GM06990 (cell line): ENCODE results near the gene NEURL1B.
"Not testable (repeated sequence)": the region's sequence is repeated elsewhere in the genome, so short reads cannot be mapped to it uniquely, and the experiment has no call there.

Source experiments
- DNase-seq: peaks from one replicate; pipeline ENCODE4 v3.0.0-alpha.2; 2011; ENCODE audit not compliant: insufficient read length; ENCODE audit errors: extremely low read depth
- H3K27me3 ChIP-seq: replicated peaks from 2 replicates; pipeline ENCODE4 v1.6.0; 2011; ENCODE audit warnings: low read length; ENCODE audit not compliant: control insufficient read depth, insufficient read depth
- H3K36me3 ChIP-seq: 2 replicates; pipeline ENCODE4 v1.5.1; 2011; ENCODE audit warnings: low read length; ENCODE audit not compliant: control insufficient read depth, insufficient read depth
- H3K4me3 ChIP-seq: replicated peaks from 2 replicates; pipeline ENCODE4 v1.5.1; 2011; ENCODE audit warnings: low read depth, mild to moderate bottlenecking, control low read depth, low read length
- TF ChIP-seq, protein P1 (sequence below): IDR thresholded peaks from 2 replicates; pipeline ENCODE4 v1.5.1; 2011; ENCODE audit warnings: low read length, control low read depth, mild to moderate bottlenecking, inconsistent platforms; ENCODE audit not compliant: insufficient read depth, poor library complexity, severe bottlenecking

The NEURL1B gene

DNA sequence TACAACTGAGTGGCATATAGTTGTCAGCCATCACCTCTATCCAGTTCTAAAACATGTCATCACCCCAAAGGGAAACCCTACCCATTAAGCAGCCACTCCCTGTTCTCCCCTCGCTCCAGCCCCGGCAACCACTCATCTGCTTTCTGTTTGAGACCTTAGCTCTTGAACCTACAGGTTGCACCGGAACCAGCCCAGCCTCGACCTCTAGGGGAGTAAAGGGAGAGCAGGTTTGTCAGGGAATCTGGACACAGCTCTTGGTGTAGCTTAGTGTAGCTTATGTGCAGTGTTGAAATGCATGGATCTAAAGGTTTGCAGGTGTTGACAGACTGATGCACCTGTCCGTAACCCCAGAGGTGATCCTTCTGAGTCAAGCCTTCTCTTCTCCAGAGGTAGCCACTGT is 30.0 kb downstream of the NEURL1B start:
- TF ChIP-seq, protein P1, sequence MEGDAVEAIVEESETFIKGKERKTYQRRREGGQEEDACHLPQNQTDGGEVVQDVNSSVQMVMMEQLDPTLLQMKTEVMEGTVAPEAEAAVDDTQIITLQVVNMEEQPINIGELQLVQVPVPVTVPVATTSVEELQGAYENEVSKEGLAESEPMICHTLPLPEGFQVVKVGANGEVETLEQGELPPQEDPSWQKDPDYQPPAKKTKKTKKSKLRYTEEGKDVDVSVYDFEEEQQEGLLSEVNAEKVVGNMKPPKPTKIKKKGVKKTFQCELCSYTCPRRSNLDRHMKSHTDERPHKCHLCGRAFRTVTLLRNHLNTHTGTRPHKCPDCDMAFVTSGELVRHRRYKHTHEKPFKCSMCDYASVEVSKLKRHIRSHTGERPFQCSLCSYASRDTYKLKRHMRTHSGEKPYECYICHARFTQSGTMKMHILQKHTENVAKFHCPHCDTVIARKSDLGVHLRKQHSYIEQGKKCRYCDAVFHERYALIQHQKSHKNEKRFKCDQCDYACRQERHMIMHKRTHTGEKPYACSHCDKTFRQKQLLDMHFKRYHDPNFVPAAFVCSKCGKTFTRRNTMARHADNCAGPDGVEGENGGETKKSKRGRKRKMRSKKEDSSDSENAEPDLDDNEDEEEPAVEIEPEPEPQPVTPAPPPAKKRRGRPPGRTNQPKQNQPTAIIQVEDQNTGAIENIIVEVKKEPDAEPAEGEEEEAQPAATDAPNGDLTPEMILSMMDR: no peak
- H3K36me3 ChIP-seq: no peaks in the 10 kb centered on the region
- DNase-seq: no peak

DNA sequence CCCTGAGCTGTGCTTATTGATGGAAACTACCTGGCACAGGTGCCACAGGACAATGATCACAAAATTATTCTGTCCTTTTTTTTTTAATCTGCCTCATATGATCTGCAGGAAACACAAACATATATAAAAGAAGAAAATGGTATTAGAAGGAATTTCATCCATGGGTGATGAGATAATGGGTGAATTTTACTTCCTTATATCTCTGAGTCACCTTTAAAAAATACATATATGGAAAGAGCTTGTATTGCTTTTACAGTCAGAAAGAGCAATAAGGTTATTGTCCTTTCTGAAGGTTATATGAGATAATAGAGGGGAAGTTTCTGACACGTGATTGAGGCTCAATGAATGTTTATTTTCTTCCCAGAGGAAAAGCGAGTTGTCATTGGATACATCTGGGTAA is 31.6 kb downstream of the NEURL1B start:
- peaks cover 1% of the 10 kb centered on the region; the same call in 1 of the 2 replicates for H3K27me3 ChIP-seq
- no peak overlapping the region for H3K4me3 ChIP-seq
- TF ChIP-seq, protein P1: no peak
- H3K36me3 ChIP-seq: no peaks in the 10 kb centered on the region
- no peak for DNase-seq

More for the DNA sequence above, 30.0 kb downstream of the NEURL1B start:
- Histone ChIP-seq H3K27me3 (peaks cover 1% of the 10 kb centered on the region; the same call in 1 of the 2 replicates), H3K4me3 (no peak overlapping the region)

DNA sequence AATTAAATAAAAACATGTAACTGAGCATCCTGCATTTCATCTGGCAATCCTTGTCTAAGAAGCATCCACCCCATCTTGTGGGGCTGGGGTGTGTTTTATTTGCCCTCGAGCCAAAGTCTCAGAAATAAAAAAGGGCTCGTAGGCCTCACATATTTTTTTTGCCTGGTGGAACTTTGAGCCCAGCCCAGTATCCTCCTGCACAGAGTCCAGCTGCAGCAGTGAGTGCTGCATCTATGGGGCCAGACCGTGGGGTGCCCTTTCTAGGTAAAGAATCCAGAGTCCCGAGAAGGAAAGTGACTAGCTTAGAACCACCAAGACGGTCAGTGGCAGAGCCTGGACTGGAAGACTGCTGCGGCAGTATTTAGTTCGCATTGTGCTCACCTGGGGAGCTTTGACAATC is 33.1 kb downstream of the NEURL1B start:
- Histone ChIP-seq H3K36me3 (no peaks in the 10 kb centered on the region), H3K27me3 (peaks cover 1% of the 10 kb centered on the region; the same call in 1 of the 2 replicates)
- TF ChIP-seq, protein P1: no peak

DNA sequence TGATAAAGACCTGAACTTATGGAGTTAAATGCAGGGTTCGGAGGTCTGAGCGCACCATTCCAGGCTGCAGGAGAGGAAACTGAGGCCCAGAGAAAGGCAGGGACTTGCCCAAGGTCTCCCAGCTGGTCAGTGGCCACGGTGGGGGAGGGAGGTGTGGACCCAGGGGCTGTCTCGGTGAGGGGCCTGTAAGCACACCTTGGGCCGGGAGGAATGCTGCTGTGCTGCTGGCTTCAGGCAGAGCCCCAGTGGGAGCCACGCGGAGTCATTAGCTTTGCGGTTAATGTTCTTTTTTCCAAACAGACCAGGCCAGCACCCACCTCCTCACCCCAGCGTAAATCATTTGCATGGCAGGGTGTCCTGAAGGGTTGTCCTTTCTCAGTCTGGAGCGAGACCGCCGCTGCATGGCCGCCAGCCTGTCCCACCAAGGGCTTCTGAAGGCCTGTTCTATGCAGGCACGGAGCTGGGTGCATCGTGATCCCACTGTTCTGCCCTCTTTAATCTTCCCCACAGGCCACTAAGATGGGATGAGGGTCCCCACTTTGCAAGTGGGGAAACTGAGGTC is 35.9 kb downstream of the NEURL1B start:
- H3K36me3 ChIP-seq: no peaks in the 10 kb centered on the region
- TF ChIP-seq, protein P1: no peak
- H3K4me3 ChIP-seq: no peak overlapping the region
- DNase-seq: no peak
- H3K27me3 ChIP-seq: peaks cover 1% of the 10 kb centered on the region; the same call in 1 of the 2 replicates

More for the DNA sequence above, 33.1 kb downstream of the NEURL1B start:
- H3K4me3 ChIP-seq: no peak overlapping the region
- DNase-seq: no peak

DNA sequence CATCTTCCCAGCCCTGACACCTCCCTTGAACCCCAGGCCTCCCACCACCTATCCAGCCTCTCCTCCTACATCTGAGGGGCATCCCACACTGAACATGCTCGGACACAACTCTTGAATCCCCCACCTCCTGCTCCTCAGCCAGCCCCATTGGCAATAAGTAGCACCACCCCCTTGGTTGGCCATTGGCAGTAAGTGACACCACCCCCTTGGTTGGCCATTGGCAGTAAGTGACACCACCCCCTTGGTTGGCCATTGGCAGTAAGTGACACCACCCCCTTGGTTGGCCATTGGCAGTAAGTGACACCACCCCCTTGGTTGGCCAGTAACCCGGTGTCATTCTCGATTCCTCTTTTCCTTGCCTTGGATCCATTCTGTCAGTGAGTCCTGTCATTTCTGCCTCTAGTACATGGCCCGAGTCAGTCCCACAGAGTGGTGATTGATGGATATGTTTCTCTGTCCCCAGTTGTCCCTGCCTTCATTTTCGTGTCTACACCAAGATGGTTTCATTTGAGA is 37.4 kb downstream of the NEURL1B start:
- DNase-seq, H3K4me3 ChIP-seq, H3K36me3 ChIP-seq, H3K27me3 ChIP-seq: not testable (repeated sequence)

DNA sequence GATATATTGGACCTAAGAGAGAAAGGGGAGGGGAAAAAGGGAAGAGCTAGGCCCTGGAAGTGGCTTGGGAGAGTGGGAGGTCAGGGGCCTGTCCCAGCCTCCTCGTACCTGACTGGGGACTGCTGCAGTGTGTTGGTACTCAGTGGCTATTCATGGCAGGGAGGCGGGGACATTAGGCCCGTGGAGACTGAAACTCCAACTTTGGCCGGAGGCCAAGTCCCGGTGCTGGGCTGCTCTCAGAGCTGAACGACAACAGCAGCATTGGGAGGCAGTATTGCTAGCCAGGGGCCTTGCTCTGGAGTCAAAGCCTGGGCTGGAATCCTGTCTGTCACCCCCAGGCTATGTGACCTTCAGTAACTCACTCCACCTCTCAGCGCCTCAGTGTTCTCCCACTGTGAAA is 37.8 kb downstream of the NEURL1B start:
- TF ChIP-seq, protein P1: no peak
- Histone ChIP-seq H3K4me3 (no peak overlapping the region), H3K27me3 (peaks cover 1% of the 10 kb centered on the region; the same call in 1 of the 2 replicates), H3K36me3 (no peaks in the 10 kb centered on the region)
- DNase-seq: no peak
